ENCODE measurements around the gene CCK.

CCK gene

DNA sequence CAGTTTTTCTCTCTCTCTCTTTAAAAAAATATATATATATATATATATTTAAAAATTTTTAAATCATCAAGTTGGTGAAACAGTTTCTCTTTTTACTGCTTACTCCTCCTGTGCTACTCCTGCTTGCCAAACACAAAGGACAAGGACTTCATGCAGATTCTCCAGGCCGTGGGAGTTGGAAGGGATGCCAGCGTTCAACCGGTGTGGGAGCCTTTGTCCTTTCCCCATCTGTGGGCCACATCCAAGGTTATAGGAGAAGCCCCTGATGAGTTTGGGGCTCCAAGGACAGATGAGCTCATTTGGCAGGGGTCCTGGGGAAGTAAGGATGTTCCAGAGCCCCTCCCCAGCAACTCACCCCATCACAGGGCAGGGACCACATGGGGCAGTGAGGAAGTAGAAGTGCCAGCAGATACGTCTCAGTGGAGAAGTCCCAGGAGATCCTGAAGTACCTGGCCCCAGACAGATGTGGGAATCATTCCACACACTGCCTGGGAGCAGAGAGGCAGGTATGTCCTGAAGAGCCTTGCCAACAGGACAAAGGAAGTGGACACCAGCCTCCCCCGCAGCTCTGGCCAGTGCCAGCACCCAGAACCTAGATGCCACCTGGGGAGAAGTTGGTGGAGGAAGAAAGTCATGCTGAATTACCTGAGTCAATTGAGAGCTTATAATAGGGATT, 36.6 kb downstream of the CCK start:
- H3K9ac ChIP-seq = no peak overlapping the region
- H2AFZ ChIP-seq = no peak overlapping the region
- no peak overlapping the region for H3K27ac ChIP-seq
- H3K4me2 ChIP-seq (ENCODE audit: low read length) = no peak overlapping the region
- no peaks in the 10 kb centered on the region for H3K36me3 ChIP-seq (ENCODE audit: control insufficient read depth, insufficient read depth, low read length)
- no peaks in the 10 kb centered on the region for H3K27me3 ChIP-seq (ENCODE audit: control insufficient read depth, insufficient read depth, low read length)
- no peaks in the 10 kb centered on the region for H3K9me3 ChIP-seq (ENCODE audit: control insufficient read depth, low read length)
- H3K4me3 ChIP-seq (ENCODE audit: low read depth, low read length) = no peak overlapping the region
- TF ChIP-seq, protein P1, sequence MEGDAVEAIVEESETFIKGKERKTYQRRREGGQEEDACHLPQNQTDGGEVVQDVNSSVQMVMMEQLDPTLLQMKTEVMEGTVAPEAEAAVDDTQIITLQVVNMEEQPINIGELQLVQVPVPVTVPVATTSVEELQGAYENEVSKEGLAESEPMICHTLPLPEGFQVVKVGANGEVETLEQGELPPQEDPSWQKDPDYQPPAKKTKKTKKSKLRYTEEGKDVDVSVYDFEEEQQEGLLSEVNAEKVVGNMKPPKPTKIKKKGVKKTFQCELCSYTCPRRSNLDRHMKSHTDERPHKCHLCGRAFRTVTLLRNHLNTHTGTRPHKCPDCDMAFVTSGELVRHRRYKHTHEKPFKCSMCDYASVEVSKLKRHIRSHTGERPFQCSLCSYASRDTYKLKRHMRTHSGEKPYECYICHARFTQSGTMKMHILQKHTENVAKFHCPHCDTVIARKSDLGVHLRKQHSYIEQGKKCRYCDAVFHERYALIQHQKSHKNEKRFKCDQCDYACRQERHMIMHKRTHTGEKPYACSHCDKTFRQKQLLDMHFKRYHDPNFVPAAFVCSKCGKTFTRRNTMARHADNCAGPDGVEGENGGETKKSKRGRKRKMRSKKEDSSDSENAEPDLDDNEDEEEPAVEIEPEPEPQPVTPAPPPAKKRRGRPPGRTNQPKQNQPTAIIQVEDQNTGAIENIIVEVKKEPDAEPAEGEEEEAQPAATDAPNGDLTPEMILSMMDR (IDR thresholded peaks at IDR 0.05) = no peak
- H3K4me1 ChIP-seq = no peaks in the 10 kb centered on the region
- no peaks in the 10 kb centered on the region for H3K79me2 ChIP-seq

DNA sequence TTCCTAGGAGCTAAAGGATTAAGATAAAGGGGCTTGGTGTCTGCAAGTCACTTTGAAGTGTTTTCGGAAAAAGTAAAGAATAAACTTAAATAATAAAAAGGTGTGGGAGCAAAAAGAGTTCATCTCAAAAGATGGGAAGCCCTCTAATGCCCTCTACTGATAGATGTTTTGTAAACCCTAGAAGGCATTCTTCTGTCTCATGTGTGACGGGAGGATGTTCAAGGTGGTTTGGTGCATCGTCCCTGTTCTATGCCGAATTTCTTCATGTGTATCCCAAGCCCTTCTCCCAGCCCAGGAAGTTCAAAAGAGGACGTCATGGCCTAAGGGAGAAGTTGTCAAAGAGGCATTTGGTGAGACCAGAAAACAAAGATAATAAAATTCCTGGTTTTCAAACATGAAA, 37.2 kb downstream of the CCK start:
- Histone ChIP-seq H3K9ac (no peak overlapping the region), H3K4me1 (no peaks in the 10 kb centered on the region), H3K36me3 (ENCODE audit: control insufficient read depth, insufficient read depth, low read length) (no peaks in the 10 kb centered on the region), H3K27ac (no peak overlapping the region), H3K4me2 (ENCODE audit: low read length) (no peak overlapping the region), H3K27me3 (ENCODE audit: control insufficient read depth, insufficient read depth, low read length) (no peaks in the 10 kb centered on the region), H2AFZ (no peak overlapping the region), H3K9me3 (ENCODE audit: control insufficient read depth, low read length) (no peaks in the 10 kb centered on the region), H3K79me2 (no peaks in the 10 kb centered on the region), H3K4me3 (ENCODE audit: low read depth, low read length) (no peak overlapping the region)
- TF ChIP-seq, protein P1 (IDR thresholded peaks at IDR 0.05) = no peak

DNA sequence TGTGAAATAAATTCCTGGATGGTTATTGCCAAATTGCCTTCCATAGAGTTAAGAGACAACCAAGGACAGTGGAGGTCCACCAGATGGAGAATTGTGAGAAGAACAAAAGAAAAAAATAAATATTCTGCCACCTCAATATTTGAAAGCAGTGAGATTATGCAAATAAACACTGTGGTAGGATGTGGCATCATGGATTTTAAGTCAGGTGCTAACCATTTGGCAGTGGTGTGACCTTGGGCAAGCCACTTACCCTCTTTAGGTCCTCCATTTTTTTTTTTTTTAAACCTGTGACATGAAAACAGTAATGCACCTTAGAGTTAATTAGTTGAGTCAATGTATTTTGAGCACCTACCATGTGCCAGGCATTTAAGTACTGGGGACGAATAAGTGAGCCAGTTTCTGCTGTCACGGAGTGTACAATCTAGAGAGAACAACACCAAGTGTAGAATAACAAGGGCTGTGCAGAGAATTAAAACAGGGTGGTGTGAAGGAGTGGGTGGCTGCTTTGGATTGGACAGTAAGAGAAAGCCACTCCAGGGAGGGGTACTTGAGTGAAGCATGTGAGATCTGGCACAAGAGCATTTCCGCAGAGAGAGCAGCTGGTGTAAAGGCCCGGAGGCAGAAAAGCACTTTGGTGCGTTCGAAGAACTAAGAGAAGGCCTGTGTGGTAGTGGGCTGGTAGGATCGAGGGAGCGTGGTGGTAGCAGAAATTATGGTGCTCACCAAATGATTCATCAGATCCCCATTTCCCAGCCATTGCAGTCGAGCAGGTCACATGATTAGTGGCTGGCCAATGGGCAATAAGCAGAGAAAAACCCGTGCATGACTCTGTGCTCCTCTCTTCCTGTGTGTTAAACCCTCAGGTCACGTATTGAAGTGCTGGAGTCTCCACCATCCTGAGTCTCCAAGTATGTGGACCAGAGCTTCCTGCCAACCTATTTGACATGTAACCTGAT, 39.2 kb downstream of the CCK start:
- TF ChIP-seq, protein P1 (IDR thresholded peaks at IDR 0.05) = no peak
- H2AFZ ChIP-seq = no peak overlapping the region
- H3K79me2 ChIP-seq = no peaks in the 10 kb centered on the region
- H3K4me1 ChIP-seq = no peaks in the 10 kb centered on the region
- no peak overlapping the region for H3K27ac ChIP-seq
- H3K27me3 ChIP-seq (ENCODE audit: control insufficient read depth, insufficient read depth, low read length) = no peaks in the 10 kb centered on the region
- H3K36me3 ChIP-seq (ENCODE audit: control insufficient read depth, insufficient read depth, low read length) = no peaks in the 10 kb centered on the region
- H3K9ac ChIP-seq = no peak overlapping the region
- H3K4me3 ChIP-seq (ENCODE audit: low read depth, low read length) = no peak overlapping the region
- H3K4me2 ChIP-seq (ENCODE audit: low read length) = no peak overlapping the region
- H3K9me3 ChIP-seq (ENCODE audit: control insufficient read depth, low read length) = no peaks in the 10 kb centered on the region

DNA sequence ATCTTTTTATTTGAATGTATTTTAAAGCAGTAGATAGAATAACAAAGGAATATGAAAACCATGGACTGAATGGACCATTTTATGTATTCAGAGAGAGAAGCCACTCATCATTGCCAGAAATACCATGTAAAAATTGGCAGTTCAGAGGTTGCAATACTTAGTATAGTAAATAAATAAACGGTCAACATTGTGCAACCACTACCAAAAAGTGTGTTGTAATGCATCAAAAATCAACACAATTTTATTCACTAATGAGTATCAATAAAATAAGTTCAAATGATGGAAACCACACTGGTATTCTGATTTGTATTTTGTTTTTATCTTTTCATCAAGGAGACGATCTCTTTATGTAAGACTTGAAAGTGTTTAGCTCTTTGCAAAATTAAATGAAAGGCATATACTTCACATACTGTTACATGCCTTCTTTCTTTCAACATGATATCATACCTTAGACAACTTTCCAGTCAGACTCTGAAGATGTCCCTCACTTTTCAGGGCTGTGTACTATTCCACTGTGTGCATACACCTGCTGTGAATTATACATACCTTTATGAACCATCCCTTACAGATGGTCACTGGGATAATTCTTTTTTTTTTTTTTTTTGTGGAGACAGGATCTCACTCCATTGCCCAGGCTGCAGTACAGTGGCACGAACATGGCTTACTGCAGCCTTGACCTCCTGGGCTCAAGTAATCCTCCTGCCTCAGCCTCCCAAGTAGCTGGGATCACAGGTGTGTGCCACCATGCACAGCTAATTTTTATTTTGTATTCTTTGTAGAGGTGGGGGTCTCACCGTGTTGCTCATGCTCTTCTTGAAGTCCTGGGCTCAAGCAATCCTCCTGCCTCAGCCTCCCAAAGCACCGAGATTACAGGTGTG, 40.3 kb downstream of the CCK start:
- H3K27me3 ChIP-seq (ENCODE audit: control insufficient read depth, insufficient read depth, low read length) = no peaks in the 10 kb centered on the region
- TF ChIP-seq, protein P1 (IDR thresholded peaks at IDR 0.05) = no peak
- H3K27ac ChIP-seq = no peak overlapping the region
- no peaks in the 10 kb centered on the region for H3K9me3 ChIP-seq (ENCODE audit: control insufficient read depth, low read length)
- H2AFZ ChIP-seq = no peak overlapping the region
- no peak overlapping the region for H3K4me2 ChIP-seq (ENCODE audit: low read length)
- H3K36me3 ChIP-seq (ENCODE audit: control insufficient read depth, insufficient read depth, low read length) = no peaks in the 10 kb centered on the region
- no peak overlapping the region for H3K4me3 ChIP-seq (ENCODE audit: low read depth, low read length)
- no peaks in the 10 kb centered on the region for H3K4me1 ChIP-seq
- no peak overlapping the region for H3K9ac ChIP-seq
- no peaks in the 10 kb centered on the region for H3K79me2 ChIP-seq
